ENCODE data around the gene PPM1M.

PPM1M gene

GRCh38 chr3:52230461-52230860, 15.1 kb upstream of the PPM1M start:
- DNase-seq: no peak

GRCh38 chr3:52230889-52231499, 14.6 kb upstream of the PPM1M start:
- no peak for DNase-seq

- DNase-seq: peak in 21 of 51 donors; percentile 16 to 63 (median 31)
These were observed 13.9 kb upstream of the PPM1M start for GRCh38 chr3:52231502-52232278.

- no peak for DNase-seq
These were observed 13.1 kb upstream of the PPM1M start for GRCh38 chr3:52232279-52233107.

GRCh38 chr3:52233108-52233591, 12.4 kb upstream of the PPM1M start:
- no peak for DNase-seq

- DNase-seq: peak in 26 of 51 donors; percentile 14 to 66 (median 42)
These were observed 11.6 kb upstream of the PPM1M start for GRCh38 chr3:52233968-52234367.

GRCh38 chr3:52234516-52235447, 10.8 kb upstream of the PPM1M start:
- DNase-seq: no peak

- DNase-seq: no peak
These were observed 9.1 kb upstream of the PPM1M start for GRCh38 chr3:52236424-52236886.

GRCh38 chr3:52237006-52237656, 8.4 kb upstream of the PPM1M start:
- DNase-seq: no peak

- peak in 39 of 51 donors; percentile 16 to 81 (median 62) for DNase-seq
These were observed 7.8 kb upstream of the PPM1M start for GRCh38 chr3:52237657-52238172.

- DNase-seq: peak in 1 of 51 donors; percentile 54
These were observed 7.3 kb upstream of the PPM1M start for GRCh38 chr3:52238193-52238760.

GRCh38 chr3:52238761-52239701, 6.5 kb upstream of the PPM1M start, which contains the start of gene TWF2:
TWF2 (minus strand) TSS chr3:52239158; CDS start chr3:52239016, 142 bp downstream.
- DNase-seq: peak in 46 of 51 donors; percentile 36 to 88 (median 68)

- peak in 25 of 51 donors; percentile 16 to 74 (median 44) for DNase-seq
These were observed 5.3 kb upstream of the PPM1M start for GRCh38 chr3:52240059-52240885.

- DNase-seq: no peak
These were observed 4.6 kb upstream of the PPM1M start for GRCh38 chr3:52240886-52241370.

- DNase-seq: no peak
These were observed 3.5 kb upstream of the PPM1M start for GRCh38 chr3:52242039-52242438.

GRCh38 chr3:52243791-52244628, 1.5 kb upstream of the PPM1M start:
- DNase-seq: peak in 4 of 51 donors; percentile 13 to 24 (median 18)
